Astrocyte of the cerebellum (primary cell): ENCODE data around the gene PRDM1.

Source experiments
- DNase-seq: peaks from one replicate; pipeline ENCODE4 v3.0.0-alpha.2; 2011; ENCODE audit warnings: low read depth
- H3K4me3 ChIP-seq: 2 replicates; pipeline ENCODE4 v1.5.1; 2011; ENCODE audit warnings: mild to moderate bottlenecking, low read depth, low read length, moderate library complexity
- CTCF ChIP-seq: IDR thresholded peaks from 2 replicates; pipeline ENCODE4 v1.5.1; 2012; ENCODE audit warnings: low read length, low read depth, moderate library complexity, mild to moderate bottlenecking; ENCODE audit errors: missing control alignments
- in situ Hi-C: cut with HindIII; loops from 2 replicates; pipeline ENCODE4 v1.10.0; 2017; ENCODE audit warnings: low sequenced_read_pairs

Gene PRDM1

GRCh38 chr6:106120406-106120805 lies 34.3 kb downstream of the PRDM1 start:
- no peak overlapping the region for H3K4me3 ChIP-seq
- in situ Hi-C loops, result no loop called here
- no peak for DNase-seq
- no peak for TF ChIP-seq CTCF

- H3K4me3 ChIP-seq, result no peak overlapping the region
- no peak for DNase-seq
- no peak for TF ChIP-seq CTCF
- in situ Hi-C loops, result no loop called here
Measured at GRCh38 chr6:106122306-106122918, 36.3 kb downstream of the PRDM1 start.

GRCh38 chr6:106122938-106123656 lies 37.0 kb downstream of the PRDM1 start:
- H3K4me3 ChIP-seq, result no peak overlapping the region
- DNase-seq, result no peak
- in situ Hi-C loops, result no loop called here
- TF ChIP-seq CTCF, result no peak

GRCh38 chr6:106124015-106124414 lies 37.9 kb downstream of the PRDM1 start:
- no peak overlapping the region for H3K4me3 ChIP-seq
- in situ Hi-C loops, result no loop called here
- TF ChIP-seq CTCF, result no peak
- DNase-seq, result no peak

GRCh38 chr6:106124437-106125430 lies 38.6 kb downstream of the PRDM1 start:
- no peak overlapping the region for H3K4me3 ChIP-seq
- in situ Hi-C loops, result no loop called here
- TF ChIP-seq CTCF, result no peak
- DNase-seq, result no peak

GRCh38 chr6:106125925-106126435 lies 39.8 kb downstream of the PRDM1 start:
- no peak overlapping the region for H3K4me3 ChIP-seq
- in situ Hi-C loops, result no loop called here
- no peak for TF ChIP-seq CTCF
- DNase-seq, result no peak
